BJ (cell line): ENCODE data around the gene GFRA1. TPM values are rescaled to one million over a fixed set of nuclear protein-coding genes. Genes with fewer than 3 reads are reported as not detected.
"Not testable (repeated sequence)": the region's sequence is repeated elsewhere in the genome, so short reads cannot be mapped to it uniquely, and the experiment has no call there.

Source experiments
- CTCF ChIA-PET: fragments of 350-600 bp; formaldehyde crosslinking; extraction: SDS; loops from one replicate; lab custom pipeline; 2021; ENCODE audit warnings: antibody characterized with exemption, inconsistent platforms; lab: Yijun Ruan, JAX
- POLR2A ChIA-PET: fragments of 300-600 bp; sonication (Branson Sonifier 250); formaldehyde crosslinking; extraction: SDS; loops from one replicate; lab custom pipeline; 2021; ENCODE audit warnings: antibody characterized with exemption; lab: Charles Lee
- DNase-seq: peaks from one replicate; pipeline ENCODE4 v3.0.0-alpha.2; 2011; ENCODE audit warnings: low read depth
- H3K27me3 ChIP-seq: 2 replicates; pipeline ENCODE4 v1.6.0; 2011; ENCODE audit warnings: low read length; ENCODE audit not compliant: control insufficient read depth, insufficient read depth
- H3K36me3 ChIP-seq: 2 replicates; pipeline ENCODE4 v1.5.1; 2011; ENCODE audit warnings: low read length; ENCODE audit not compliant: control insufficient read depth, insufficient read depth
- H3K4me3 ChIP-seq: 2 replicates; pipeline ENCODE4 v1.5.1; 2011; ENCODE audit warnings: low read depth, mild to moderate bottlenecking, control low read depth, low read length
- polyA plus RNA-seq: library from polyadenylated mRNA; depleted of rRNA; stranded (reverse); fragments of >200 nt; gene quantifications from 2 replicates; pipeline ENCODE4 v1.2.3, GENCODE V29; 2011
- TF ChIP-seq, protein P1 (sequence below): IDR thresholded peaks from 2 replicates; pipeline ENCODE4 v1.5.1; 2011; ENCODE audit warnings: low read depth, mild to moderate bottlenecking, control low read depth, inconsistent platforms, low read length, moderate library complexity; ENCODE audit not compliant: insufficient read depth

The GFRA1 gene
- polyA plus RNA-seq, 1 experiment = 41.6 TPM

DNA sequence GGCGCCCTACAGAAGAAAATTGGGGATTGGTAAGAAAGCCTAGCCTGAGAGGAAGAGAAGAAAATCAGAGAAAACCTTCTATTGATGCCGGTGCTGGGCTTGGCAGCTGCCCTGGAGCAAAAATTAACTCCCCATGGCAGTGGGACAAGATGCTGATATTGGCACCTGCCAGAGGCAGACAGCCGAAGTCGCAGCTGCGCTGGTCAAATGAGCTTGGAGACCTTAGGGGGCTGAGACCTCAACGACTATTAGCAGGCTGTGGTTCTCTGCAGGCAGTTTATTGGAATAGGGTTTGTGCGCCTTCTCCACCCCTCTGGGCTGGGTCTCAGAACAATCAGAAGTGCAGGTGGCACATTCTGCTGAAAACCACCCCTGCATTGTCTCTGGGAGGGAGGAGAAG is 213.7 kb downstream of the GFRA1 start:
- ChIA-PET POLR2A (no interaction called here), CTCF (no interaction called here)
- DNase-seq = no peak
- TF ChIP-seq, protein P1, sequence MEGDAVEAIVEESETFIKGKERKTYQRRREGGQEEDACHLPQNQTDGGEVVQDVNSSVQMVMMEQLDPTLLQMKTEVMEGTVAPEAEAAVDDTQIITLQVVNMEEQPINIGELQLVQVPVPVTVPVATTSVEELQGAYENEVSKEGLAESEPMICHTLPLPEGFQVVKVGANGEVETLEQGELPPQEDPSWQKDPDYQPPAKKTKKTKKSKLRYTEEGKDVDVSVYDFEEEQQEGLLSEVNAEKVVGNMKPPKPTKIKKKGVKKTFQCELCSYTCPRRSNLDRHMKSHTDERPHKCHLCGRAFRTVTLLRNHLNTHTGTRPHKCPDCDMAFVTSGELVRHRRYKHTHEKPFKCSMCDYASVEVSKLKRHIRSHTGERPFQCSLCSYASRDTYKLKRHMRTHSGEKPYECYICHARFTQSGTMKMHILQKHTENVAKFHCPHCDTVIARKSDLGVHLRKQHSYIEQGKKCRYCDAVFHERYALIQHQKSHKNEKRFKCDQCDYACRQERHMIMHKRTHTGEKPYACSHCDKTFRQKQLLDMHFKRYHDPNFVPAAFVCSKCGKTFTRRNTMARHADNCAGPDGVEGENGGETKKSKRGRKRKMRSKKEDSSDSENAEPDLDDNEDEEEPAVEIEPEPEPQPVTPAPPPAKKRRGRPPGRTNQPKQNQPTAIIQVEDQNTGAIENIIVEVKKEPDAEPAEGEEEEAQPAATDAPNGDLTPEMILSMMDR = no peak
- Histone ChIP-seq H3K4me3 (no peak overlapping the region), H3K36me3 (no peaks in the 10 kb centered on the region), H3K27me3 (no peaks in the 10 kb centered on the region)

DNA sequence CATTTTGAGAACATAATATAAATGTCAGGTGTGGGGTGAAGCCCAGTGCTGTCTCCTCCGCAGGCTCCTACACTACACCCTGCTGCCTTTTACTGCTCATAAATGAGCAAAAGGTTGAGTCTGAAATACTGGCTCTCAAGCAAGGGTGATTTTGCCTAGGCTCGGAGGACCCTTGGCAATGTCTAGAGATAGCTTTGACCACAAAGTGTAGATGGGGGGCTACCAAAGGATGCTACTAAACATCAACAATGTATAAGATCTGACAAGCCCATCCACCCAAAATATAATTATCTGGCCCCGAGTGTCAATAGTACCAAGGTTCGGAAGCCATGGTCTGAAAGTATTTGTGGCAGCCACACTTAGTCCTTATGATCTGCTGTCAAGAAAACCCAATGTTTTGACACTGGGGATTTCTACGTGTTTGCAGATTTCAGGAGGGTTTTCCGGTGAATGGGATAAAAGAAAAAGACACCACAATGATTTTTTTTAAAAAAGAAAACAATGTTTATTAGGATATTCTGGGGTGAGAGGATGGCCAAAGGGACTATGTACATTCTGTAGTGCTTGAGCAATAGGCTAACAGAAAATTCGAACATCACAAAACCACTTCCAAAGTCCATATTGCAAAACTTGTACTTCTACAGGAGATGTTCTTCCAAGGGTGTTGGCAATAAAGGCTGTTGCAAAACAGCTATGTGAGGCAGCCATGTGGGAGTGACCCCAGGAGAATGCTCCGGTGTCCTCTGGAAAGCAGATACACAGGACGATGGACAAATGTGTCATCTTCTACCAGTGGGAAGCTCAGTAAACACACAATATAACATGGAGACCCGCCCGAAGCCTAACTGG is 216.3 kb downstream of the GFRA1 start:
- H3K36me3 ChIP-seq = no peaks in the 10 kb centered on the region
- ChIA-PET POLR2A (no interaction called here), CTCF (interaction anchor here (0.9 to 1.1 kb wide), 2 partner anchors 15 to 227 kb away, joined by 3 read pairs; no protein-coding TSS in a partner anchor)
- H3K27me3 ChIP-seq = no peaks in the 10 kb centered on the region
- no peak overlapping the region for H3K4me3 ChIP-seq
- TF ChIP-seq, protein P1 = no peak
- no peak for DNase-seq

DNA sequence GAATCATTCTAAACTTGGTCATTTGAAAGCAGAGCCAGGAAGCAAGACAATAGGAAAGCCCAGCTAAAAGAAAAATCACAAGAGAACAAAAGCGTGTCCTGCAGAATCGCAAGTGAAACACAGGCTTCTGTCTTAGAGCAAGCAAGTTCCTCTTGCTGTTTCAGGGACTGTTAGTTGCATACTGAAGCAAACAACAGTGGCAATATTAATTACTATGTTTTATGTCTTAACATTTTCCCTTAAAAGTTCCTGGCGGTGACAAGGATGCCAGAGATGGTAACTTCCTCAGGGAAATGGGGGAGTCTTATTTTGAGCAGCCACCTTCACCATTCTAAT is 217.1 kb downstream of the GFRA1 start:
- ChIA-PET CTCF (interaction anchor here (1.0 kb wide), 1 partner anchor 269 kb away, joined by 3 read pairs; no protein-coding TSS in a partner anchor), POLR2A (no interaction called here)
- no peaks in the 10 kb centered on the region for H3K27me3 ChIP-seq
- no peak overlapping the region for H3K4me3 ChIP-seq
- no peak for DNase-seq
- TF ChIP-seq, protein P1 = no peak
- no peaks in the 10 kb centered on the region for H3K36me3 ChIP-seq

DNA sequence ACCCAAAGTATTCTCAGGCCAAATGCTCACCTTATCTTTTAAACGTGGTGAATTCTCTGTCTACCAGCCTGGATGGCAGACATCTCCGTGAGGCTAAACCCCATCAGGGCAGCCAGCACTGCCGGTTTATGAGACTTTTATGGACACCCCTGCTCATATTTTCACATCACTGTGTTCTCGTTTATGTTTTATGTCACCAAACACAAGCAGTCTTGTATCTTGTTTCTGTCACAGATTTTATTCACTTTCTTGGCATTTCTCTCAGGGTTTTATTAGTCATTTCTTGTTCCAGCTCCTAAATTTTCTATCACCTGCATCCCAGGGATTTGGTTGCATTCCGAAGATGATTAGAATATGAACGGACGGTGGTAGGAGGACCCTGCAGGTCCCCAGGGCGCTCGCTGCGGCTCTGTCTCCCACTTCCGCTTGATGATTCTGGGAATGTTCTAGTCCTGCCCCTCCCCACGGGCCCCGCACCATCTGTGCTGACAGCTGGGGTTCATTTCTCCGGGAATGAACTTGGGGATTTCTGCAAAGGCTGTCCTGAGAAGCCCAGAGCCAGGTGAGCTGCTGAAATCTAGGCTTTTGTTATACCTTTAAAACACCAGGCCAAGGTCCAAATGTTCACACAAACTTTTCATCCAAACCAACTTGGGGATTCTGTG is 217.6 kb downstream of the GFRA1 start:
- TF ChIP-seq, protein P1 = no peak
- ChIA-PET POLR2A (no interaction called here), CTCF (interaction anchor here (1.0 kb wide), 1 partner anchor 268 kb away, joined by 3 read pairs; no protein-coding TSS in a partner anchor)
- DNase-seq = no peak
- H3K27me3 ChIP-seq = no peaks in the 10 kb centered on the region
- H3K36me3 ChIP-seq = no peaks in the 10 kb centered on the region
- no peak overlapping the region for H3K4me3 ChIP-seq

DNA sequence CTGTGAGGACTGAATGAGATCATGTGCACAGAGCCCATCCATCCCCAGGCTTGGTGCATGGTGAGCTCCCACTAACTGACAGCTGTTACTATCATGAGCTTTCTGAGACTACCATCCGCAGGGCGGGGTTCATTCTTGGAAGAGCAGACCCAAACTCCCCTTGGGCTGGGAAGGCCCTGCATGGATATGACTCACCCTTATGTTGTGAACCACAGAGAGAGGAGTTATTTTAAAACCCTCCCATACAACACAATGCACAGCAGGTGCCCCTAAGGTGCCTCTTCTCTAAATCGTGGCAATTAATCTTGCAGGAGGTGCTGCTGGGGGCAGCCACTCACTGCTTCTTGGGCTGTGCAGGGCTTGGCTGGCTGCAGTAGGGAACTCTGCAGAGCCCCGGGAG is 219.1 kb downstream of the GFRA1 start:
- Histone ChIP-seq H3K36me3 (no peaks in the 10 kb centered on the region), H3K4me3 (no peak overlapping the region), H3K27me3 (no peaks in the 10 kb centered on the region)
- DNase-seq = no peak
- TF ChIP-seq, protein P1 = no peak
- POLR2A ChIA-PET = no interaction called here
- CTCF ChIA-PET = no interaction called here

DNA sequence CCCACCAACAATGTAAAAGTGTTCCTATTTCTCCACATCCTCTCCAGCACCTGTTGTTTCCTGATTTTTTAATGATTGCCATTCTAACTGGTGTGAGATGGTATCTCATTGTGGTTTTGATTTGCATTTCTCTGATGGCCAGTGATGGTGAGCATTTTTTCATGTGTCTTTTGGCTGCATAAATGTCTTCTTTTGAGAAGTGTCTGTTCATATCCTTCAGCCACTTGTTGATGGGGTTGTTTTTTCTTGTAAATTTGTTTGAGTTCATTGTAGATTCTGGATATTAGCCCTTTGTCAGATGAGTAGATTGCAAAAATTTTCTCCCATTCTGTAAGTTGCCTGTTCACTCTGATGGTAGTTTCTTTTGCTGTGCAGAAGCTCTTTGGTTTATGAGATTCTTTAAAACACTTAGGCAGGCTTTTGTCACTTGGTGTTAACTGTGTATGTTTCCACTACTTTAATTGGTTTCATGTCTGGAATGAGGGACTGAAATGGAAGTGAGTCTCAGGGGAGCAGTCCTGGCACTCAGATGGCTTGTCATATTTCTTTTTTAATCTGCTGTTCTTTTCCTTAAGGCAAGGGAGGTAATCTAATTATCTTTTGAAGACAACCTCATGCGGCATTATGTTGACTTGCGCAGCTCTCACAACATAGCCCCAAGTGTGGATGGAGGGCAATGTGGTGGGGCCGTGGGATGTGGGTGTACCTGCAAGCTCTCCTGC is 219.8 kb downstream of the GFRA1 start:
- H3K4me3 ChIP-seq, DNase-seq, H3K27me3 ChIP-seq, CTCF ChIA-PET, POLR2A ChIA-PET, H3K36me3 ChIP-seq: not testable (repeated sequence)

DNA sequence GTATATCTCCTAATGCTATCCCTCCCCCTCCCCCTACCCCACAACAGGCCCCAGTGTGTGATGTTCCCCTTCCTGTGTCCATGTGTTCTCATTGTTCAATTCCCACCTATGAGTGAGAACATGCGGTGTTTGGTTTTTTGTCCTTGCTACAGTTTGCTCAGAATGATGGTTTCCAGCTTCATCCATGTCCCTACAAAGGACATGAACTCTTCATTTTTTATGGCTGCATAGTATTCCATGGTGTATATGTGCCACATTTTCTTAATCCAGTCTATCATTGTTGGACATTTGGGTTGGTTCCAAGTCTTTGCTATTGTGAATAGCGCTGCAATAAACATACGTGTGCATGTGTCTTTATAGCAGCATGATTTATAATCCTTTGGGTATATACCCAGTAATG is 220.5 kb downstream of the GFRA1 start:
- H3K36me3 ChIP-seq, H3K27me3 ChIP-seq, DNase-seq, POLR2A ChIA-PET, H3K4me3 ChIP-seq: not testable (repeated sequence)
- CTCF ChIA-PET = interaction anchor here (0.7 kb wide), 1 partner anchor 11 kb away, joined by 3 read pairs; no protein-coding TSS in a partner anchor
